Calu3 (cell line): ENCODE measurements around the gene ZFP92. TPM values are rescaled to one million over a fixed set of nuclear protein-coding genes. Genes with fewer than 3 reads are reported as not detected.

Experiments used
- BruUV-seq: library from RNA; stranded (reverse); fragments of 400-500 nt; replicated peaks from 2 replicates; lab custom pipeline; 2021; lab: Mats Ljungman, UMichigan
- CTCF ChIA-PET: fragments of 300-600 bp; sonication (Branson Sonifier 250); formaldehyde crosslinking; loops from one replicate; lab custom pipeline; 2022; ENCODE audit warnings: antibody characterized with exemption; lab: Charles Lee
- DNase-seq: peaks from one replicate; pipeline ENCODE4 v3.0.0; 2022
- H3K27ac Mint-ChIP-seq: one replicate; pipeline ENCODE4 v1.8.0; 2022; ENCODE audit warnings: mixed read lengths; ENCODE audit not compliant: unreplicated experiment
- H3K27me3 Mint-ChIP-seq: one replicate; pipeline ENCODE4 v1.8.0; 2022; ENCODE audit warnings: mixed read lengths; ENCODE audit not compliant: unreplicated experiment
- H3K36me3 Mint-ChIP-seq: one replicate; pipeline ENCODE4 v1.8.0; 2022; ENCODE audit warnings: mild to moderate bottlenecking, moderate library complexity, mixed read lengths; ENCODE audit not compliant: insufficient read depth, unreplicated experiment
- H3K4me1 Mint-ChIP-seq: one replicate; pipeline ENCODE4 v1.8.0; 2022; ENCODE audit warnings: mild to moderate bottlenecking, low read depth, mixed read lengths; ENCODE audit not compliant: unreplicated experiment
- H3K4me3 Mint-ChIP-seq: one replicate; pipeline ENCODE4 v1.8.0; 2022; ENCODE audit warnings: mild to moderate bottlenecking, low read depth, moderate library complexity, mixed read lengths; ENCODE audit not compliant: unreplicated experiment
- H3K9me3 Mint-ChIP-seq: one replicate; pipeline ENCODE4 v1.8.0; 2022; ENCODE audit warnings: low read depth, mixed read lengths; ENCODE audit not compliant: unreplicated experiment
- CTCF ChIP-seq: fragments of 200-600 bp; IDR thresholded peaks from one replicate; pipeline ENCODE4 v1.8.0; 2022; ENCODE audit warnings: antibody characterized with exemption; ENCODE audit not compliant: unreplicated experiment
- intact Hi-C: fragments of 100-400 bp; cut with micrococcal nuclease; formaldehyde crosslinking; loops from one replicate; pipeline ENCODE4 v1.10.0; 2022; ENCODE audit not compliant: unreplicated experiment
- total RNA-seq: library from RNA; stranded (reverse); gene quantifications from 2 replicates; pipeline ENCODE4 v1.2.3, GENCODE V29; 2022

ZFP92 gene
- total RNA-seq, 1 experiment from 2014 or later = 0.19 TPM

GRCh38 chrX:153394612-153395011 is 16.7 kb upstream of the ZFP92 start:
- no peak overlapping the region for H3K4me3 Mint-ChIP-seq
- no TSS peak for BruUV-seq
- DNase-seq = no peak
- intact Hi-C loops = no loop called here
- no peaks in the 10 kb centered on the region for H3K9me3 Mint-ChIP-seq
- no peak overlapping the region for H3K27ac Mint-ChIP-seq
- no peaks in the 10 kb centered on the region for H3K36me3 Mint-ChIP-seq
- peaks cover 55% of the 10 kb centered on the region for H3K27me3 Mint-ChIP-seq
- H3K4me1 Mint-ChIP-seq = no peaks in the 10 kb centered on the region
- no peak for TF ChIP-seq CTCF
- CTCF ChIA-PET = no interaction called here

GRCh38 chrX:153395613-153396319 is 15.5 kb upstream of the ZFP92 start:
- TF ChIP-seq CTCF = no peak
- H3K27ac Mint-ChIP-seq = no peak overlapping the region
- intact Hi-C loops = no loop called here
- H3K4me1 Mint-ChIP-seq = no peaks in the 10 kb centered on the region
- H3K36me3 Mint-ChIP-seq = no peaks in the 10 kb centered on the region
- DNase-seq = no peak
- CTCF ChIA-PET = no interaction called here
- peaks cover 61% of the 10 kb centered on the region for H3K27me3 Mint-ChIP-seq
- BruUV-seq = no TSS peak
- no peaks in the 10 kb centered on the region for H3K9me3 Mint-ChIP-seq
- no peak overlapping the region for H3K4me3 Mint-ChIP-seq

DNA sequence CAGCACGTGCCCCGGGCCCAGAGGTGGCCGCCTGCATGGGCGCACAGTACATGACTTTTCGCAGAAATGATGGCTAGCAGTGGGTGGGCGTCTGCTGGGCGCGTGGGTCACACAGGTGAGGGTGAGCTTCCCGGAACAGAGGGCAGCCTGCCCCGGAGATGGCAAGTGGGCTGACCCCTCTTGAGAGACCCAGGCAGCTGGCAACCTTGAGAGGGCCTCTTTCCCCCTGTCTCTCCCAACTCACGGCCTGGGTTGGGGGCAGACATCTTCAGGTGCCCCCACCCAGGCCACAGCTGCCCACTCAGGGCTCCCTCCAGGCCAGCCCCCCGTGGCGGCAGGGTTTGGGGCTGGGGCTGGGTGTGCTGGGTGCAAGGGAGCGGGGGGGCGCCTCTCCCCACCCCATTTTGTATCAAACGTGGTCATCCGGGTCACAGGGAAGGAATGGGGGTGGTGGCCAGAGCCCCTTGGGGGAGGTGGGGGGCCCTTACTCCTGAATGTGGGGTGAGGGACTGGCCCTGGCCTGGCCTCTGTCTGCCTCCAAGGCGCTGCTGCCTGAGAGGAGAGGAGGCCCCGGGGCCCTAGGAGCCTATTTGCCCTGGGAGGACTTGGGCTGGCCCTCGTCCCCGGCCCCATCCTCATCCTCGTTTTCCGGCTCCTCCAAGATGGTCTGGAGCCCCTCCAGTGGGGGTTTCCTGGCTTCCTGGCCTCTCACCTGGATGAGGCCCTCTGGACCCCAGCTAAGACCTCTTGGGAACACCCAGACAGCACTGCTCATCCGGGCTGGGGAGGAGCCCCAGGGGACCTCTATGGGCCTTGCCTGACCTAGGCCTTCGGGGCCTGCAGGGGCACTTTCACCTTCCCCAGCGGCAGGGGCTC is 14.7 kb upstream of the ZFP92 start:
- Mint-ChIP-seq H3K4me1 (no peaks in the 10 kb centered on the region), H3K27ac (no peak overlapping the region), H3K9me3 (no peaks in the 10 kb centered on the region), H3K27me3 (peaks cover 63% of the 10 kb centered on the region), H3K4me3 (no peak overlapping the region), H3K36me3 (no peaks in the 10 kb centered on the region)
- CTCF ChIA-PET = no interaction called here
- no peak for TF ChIP-seq CTCF
- DNase-seq = no peak
- no TSS peak for BruUV-seq
- intact Hi-C loops = no loop called here

GRCh38 chrX:153397256-153397960 is 13.9 kb upstream of the ZFP92 start:
- Mint-ChIP-seq H3K27me3 (peaks cover 71% of the 10 kb centered on the region), H3K9me3 (no peaks in the 10 kb centered on the region), H3K36me3 (no peaks in the 10 kb centered on the region), H3K4me1 (no peaks in the 10 kb centered on the region), H3K4me3 (no peak overlapping the region), H3K27ac (no peak overlapping the region)
- intact Hi-C loops = no loop called here
- BruUV-seq = no TSS peak
- no peak for DNase-seq
- CTCF ChIA-PET = interaction anchor here (0.7 kb wide), 1 partner anchor 43 kb away, joined by 3 read pairs; no protein-coding TSS in a partner anchor
- TF ChIP-seq CTCF = no peak
